ENCODE measurements around the gene MAGI1.

MAGI1 gene

DNA sequence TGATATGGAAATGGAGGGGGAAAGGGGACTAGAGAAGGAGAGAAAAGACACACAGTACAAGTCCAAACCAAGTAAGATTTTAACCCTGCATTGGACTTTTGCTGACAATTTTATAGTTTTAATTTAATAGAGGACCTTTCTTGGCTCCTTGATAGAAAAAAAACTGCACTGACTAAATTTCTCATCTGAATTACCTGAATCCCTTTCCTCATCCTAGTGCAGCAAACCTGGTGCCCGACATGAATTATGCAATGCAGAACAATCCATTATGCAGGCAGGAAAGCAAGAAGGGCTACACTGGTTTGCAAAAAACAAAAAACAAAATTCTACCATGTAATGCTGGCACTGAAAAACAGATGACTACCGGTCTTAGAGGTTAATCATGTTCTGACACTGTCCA, 15.5 kb downstream of the MAGI1 start:
- H3K27ac ChIP-seq = no peak overlapping the region

DNA sequence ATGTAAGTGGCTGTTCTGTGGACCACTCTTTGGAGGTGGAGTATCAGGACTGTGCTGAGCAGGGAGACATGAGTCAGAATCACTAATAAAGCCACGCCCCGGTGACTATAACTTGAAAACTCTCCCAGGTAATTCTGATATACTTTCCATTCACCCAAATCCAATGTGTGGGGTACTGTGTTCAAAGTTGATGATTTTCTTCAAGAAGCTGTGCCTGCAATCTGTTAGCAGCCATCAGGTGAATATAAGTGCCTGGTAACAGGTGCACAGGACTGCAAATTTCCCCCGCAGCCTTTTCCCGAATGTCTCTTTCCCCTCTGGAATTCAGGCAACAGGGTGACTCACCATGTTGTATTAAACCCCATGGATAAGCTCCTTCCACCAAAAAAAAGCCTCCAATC, 17.0 kb downstream of the MAGI1 start:
- H3K27ac ChIP-seq = no peak overlapping the region
- TF ChIP-seq, protein P1, sequence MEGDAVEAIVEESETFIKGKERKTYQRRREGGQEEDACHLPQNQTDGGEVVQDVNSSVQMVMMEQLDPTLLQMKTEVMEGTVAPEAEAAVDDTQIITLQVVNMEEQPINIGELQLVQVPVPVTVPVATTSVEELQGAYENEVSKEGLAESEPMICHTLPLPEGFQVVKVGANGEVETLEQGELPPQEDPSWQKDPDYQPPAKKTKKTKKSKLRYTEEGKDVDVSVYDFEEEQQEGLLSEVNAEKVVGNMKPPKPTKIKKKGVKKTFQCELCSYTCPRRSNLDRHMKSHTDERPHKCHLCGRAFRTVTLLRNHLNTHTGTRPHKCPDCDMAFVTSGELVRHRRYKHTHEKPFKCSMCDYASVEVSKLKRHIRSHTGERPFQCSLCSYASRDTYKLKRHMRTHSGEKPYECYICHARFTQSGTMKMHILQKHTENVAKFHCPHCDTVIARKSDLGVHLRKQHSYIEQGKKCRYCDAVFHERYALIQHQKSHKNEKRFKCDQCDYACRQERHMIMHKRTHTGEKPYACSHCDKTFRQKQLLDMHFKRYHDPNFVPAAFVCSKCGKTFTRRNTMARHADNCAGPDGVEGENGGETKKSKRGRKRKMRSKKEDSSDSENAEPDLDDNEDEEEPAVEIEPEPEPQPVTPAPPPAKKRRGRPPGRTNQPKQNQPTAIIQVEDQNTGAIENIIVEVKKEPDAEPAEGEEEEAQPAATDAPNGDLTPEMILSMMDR (conservative IDR thresholded peaks at IDR 0.05) = no peak
- TF ChIP-seq ZFX (IDR thresholded peaks at IDR 0.05) = no peak

More for the DNA sequence above, 15.5 kb downstream of the MAGI1 start:
- TF ChIP-seq, protein P1 (conservative IDR thresholded peaks at IDR 0.05) = no peak
- no peak for TF ChIP-seq ZFX (IDR thresholded peaks at IDR 0.05)

DNA sequence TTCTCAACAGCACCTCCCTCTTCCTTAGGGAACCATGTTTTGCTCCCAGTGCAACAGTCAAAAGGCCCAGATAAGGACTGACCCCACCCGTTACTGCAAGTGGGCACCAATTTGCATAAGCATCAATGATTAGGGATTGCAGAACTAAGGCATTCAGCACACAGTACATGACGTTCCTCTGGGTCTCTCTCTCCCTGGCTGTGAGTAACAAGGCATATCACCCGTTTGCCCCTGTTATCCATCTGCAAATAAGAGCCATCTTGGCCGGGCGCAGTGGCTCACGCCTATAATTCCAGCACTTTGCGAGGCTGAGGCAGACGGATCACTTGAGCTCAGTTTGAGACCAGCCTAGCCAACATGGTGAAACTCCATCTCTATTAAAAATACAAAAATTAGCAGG, 18.8 kb downstream of the MAGI1 start:
- H3K27ac ChIP-seq = no peak overlapping the region
- TF ChIP-seq ZFX (IDR thresholded peaks at IDR 0.05) = no peak

DNA sequence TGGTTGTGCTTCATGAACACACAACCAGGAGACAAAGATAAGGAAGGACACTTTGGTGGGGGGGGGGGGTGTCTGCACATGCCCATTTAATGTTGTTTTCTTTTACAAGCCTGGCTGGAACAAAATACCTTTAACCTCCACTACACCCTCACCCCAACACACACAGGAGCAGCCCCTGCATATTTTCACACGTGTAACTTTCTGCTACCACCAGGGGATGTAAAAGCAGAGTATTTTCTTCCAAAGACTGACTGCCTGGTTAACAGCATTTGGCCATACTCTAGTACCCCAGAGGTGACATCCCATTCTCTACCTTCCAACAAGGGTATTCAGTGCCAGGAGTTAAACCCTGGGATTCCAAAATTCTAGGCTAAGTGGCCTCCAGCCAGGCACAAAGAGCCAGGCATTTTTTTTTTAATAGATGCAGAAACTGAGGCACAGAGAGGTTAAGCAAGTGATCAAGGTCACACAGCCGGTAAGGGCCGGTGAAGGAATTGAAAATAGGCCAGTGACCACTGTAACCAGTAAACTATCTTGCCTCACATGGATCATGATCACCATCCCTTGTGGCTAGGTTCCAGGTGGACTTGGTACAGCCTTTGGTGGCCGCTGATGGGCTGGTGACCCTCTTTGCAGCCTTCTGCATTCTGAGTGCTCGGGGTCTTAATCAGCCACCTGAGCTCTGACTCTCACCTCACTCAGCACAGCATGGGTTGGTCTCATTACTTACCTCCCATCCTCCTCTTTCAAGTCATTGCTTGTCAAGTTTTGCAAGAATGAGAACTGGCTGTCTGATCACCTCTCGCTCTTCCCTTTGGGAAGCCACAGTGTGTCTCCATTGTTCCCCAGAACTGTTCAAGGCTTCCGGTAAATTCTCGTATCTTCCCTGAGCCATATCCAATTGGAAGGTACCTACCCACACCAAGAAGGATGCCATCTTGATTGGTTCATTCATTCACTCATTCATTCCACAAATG, 20.4 kb downstream of the MAGI1 start:
- TF ChIP-seq, protein P1 (conservative IDR thresholded peaks at IDR 0.05) = no peak
- TF ChIP-seq ZFX (IDR thresholded peaks at IDR 0.05) = no peak
- H3K27ac ChIP-seq = no peak overlapping the region

DNA sequence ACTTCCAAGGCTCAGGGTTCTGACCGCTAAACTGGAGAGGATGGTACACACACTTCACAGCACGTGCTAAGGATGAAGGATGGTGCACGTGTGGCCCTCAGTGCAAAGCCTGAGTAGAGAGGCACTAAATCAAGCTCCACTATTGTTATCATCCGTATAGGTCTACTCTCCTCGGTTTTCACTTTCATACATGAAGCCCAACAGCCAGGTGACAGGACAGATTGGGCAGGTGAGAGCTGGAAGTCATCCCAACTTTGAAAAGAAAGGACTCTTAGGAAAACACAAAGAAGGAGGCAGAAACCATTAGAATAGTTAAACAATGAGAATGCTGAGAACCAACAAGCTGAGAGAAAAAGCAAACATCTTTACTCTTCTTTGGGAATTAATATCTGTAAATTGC, 21.1 kb downstream of the MAGI1 start:
- TF ChIP-seq ZFX (IDR thresholded peaks at IDR 0.05) = no peak
- TF ChIP-seq, protein P1 (conservative IDR thresholded peaks at IDR 0.05) = no peak

DNA sequence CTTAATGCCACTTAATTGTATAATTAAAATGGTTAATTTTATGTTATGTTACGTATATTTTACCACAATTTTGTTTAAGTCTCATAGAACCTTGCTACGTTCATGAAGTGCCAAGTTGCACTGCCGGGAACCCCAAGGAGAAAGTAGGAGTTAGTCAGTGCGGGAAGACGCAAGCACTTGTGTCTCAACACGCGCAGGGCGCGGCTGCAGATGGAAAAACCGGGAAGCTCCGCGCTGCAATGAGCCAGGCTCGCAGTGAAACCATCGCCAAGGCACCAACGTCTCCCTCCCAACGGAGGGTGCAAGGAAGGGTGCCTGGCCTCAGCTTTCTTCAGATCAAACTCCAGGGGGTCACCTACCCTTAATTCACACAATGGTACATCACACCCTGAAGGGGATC, 21.6 kb downstream of the MAGI1 start:
- no peak overlapping the region for H3K27ac ChIP-seq
- TF ChIP-seq, protein P1 (conservative IDR thresholded peaks at IDR 0.05) = no peak
- no peak for TF ChIP-seq ZFX (IDR thresholded peaks at IDR 0.05)

More for the DNA sequence above, 21.1 kb downstream of the MAGI1 start:
- H3K27ac ChIP-seq = no peak overlapping the region

DNA sequence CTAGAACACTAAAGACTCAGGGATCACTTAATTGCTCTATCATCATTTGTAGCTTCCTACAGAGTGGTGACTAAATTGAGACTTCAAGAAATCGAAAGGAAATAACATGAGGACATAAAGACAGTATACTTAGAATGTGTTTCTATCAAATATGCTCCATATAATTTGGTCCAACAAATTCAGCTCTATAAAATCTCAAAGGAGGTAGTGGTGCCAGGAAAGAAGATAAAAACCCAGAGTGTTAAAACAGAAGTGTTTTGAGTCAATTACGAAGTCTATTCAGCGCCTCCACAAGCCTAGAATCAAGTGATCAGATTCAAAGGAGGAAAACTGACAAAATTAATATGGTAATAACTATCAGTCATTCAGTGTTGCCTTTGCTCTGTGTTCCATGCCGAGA, 22.9 kb downstream of the MAGI1 start:
- H3K27ac ChIP-seq = no peak overlapping the region
- TF ChIP-seq, protein P1 (conservative IDR thresholded peaks at IDR 0.05) = no peak
- no peak for TF ChIP-seq ZFX (IDR thresholded peaks at IDR 0.05)

Measured in C4-2B (cell line).